Prostate gland (tissue), 2 donors: ENCODE measurements around the gene PSD2. TPM values are rescaled to one million over a fixed set of nuclear protein-coding genes. Genes with fewer than 3 reads are reported as not detected.

Experiments used
- DNase-seq: peaks from one replicate; pipeline ENCODE4 v3.0.0-alpha.2; 2019; ENCODE audit warnings: low spot score
- H3K27ac ChIP-seq, 2 donors: fragments of 200-600 bp; sonication (generic); 2 replicates each; pipeline ENCODE4 v1.5.1; 2017 to 2019
- H3K27me3 ChIP-seq: fragments of 200-600 bp; sonication (generic); replicated peaks from 2 replicates; pipeline ENCODE4 v1.5.1; 2019; ENCODE audit not compliant: insufficient read depth
- H3K36me3 ChIP-seq, 2 donors: fragments of 200-600 bp; sonication (generic); 1 replicate in 1 of 2; 2 replicates in 1 of 2; pipeline versions ENCODE4 v1.5.1 to v1.8.1; 2017 to 2019
- H3K4me1 ChIP-seq: fragments of 200-600 bp; sonication (generic); replicated peaks from 2 replicates; pipeline ENCODE4 v1.5.1; 2019
- H3K4me3 ChIP-seq, 2 donors: fragments of 200-600 bp; sonication (generic); 2 replicates each; pipeline ENCODE4 v1.5.1; 2017 to 2019
- H3K9me3 ChIP-seq: fragments of 200-600 bp; sonication (generic); 2 replicates; pipeline ENCODE4 v1.5.1; 2017
- POLR2A ChIP-seq: fragments of 450-650 bp; IDR thresholded peaks from one replicate; pipeline ENCODE4 v1.6.1; 2016; ENCODE audit warnings: antibody characterized with exemption, mild to moderate bottlenecking
- POLR2AphosphoS5 ChIP-seq: sonication (generic); formaldehyde crosslinking; IDR thresholded peaks from one replicate; pipeline ENCODE4 v1.6.1; 2017; ENCODE audit warnings: antibody characterized with exemption
- WGBS: methylation state at CpG from one replicate; pipeline ENCODE4 v1.1.5; 2018; 5-methylcytosine and 5-hydroxymethylcytosine counted together
- intact Hi-C: fragments of 100-400 bp; cut with DNase I; formaldehyde crosslinking; loops from one replicate; pipeline ENCODE4 v1.14.2; 2022
- total RNA-seq, 2 donors: library from RNA; depleted of rRNA; stranded (reverse); fragments of >200 nt; gene quantifications; one replicate each; pipeline ENCODE4 v1.1.0, GENCODE V29; 2016
- TF ChIP-seq, protein P1 (sequence below), 4 experiments: fragments of 200-600 bp in 2 of 4; fragments of 450-650 bp in 2 of 4; sonication (generic) in 2 of 4; IDR thresholded peaks; 1 replicate in 3 of 4; 2 replicates in 1 of 4; pipeline ENCODE4 v1.5.1; 2016 to 2019; ENCODE audit warnings: antibody characterized with exemption in 4 of 4, mild to moderate bottlenecking in 2 of 4, moderate library complexity in 2 of 4

Gene PSD2
- total RNA-seq, 2 donors from 2014 or later: 0.46 to 0.74 TPM

- intact Hi-C loops: no loop called here
- H3K9me3 ChIP-seq: no peaks in the 10 kb centered on the region
- H3K36me3 ChIP-seq: no peaks in the 10 kb centered on the region
- H3K27me3 ChIP-seq: no peaks in the 10 kb centered on the region
- TF ChIP-seq, protein P1, sequence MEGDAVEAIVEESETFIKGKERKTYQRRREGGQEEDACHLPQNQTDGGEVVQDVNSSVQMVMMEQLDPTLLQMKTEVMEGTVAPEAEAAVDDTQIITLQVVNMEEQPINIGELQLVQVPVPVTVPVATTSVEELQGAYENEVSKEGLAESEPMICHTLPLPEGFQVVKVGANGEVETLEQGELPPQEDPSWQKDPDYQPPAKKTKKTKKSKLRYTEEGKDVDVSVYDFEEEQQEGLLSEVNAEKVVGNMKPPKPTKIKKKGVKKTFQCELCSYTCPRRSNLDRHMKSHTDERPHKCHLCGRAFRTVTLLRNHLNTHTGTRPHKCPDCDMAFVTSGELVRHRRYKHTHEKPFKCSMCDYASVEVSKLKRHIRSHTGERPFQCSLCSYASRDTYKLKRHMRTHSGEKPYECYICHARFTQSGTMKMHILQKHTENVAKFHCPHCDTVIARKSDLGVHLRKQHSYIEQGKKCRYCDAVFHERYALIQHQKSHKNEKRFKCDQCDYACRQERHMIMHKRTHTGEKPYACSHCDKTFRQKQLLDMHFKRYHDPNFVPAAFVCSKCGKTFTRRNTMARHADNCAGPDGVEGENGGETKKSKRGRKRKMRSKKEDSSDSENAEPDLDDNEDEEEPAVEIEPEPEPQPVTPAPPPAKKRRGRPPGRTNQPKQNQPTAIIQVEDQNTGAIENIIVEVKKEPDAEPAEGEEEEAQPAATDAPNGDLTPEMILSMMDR (IDR thresholded peaks at IDR 0.05): no peak
- TF ChIP-seq POLR2AphosphoS5 (no peak), POLR2A (no peak)
- DNase-seq: no peak
- H3K4me1 ChIP-seq: no peaks in the 10 kb centered on the region
- no peak overlapping the region for H3K27ac ChIP-seq
- whole genome bisulfite sequencing: 92% methylated on average over 2 of the region's 2 CpGs
- no peak overlapping the region for H3K4me3 ChIP-seq
Observed at GRCh38 chr5:139805545-139805944, 9.9 kb downstream of the PSD2 start.

DNA sequence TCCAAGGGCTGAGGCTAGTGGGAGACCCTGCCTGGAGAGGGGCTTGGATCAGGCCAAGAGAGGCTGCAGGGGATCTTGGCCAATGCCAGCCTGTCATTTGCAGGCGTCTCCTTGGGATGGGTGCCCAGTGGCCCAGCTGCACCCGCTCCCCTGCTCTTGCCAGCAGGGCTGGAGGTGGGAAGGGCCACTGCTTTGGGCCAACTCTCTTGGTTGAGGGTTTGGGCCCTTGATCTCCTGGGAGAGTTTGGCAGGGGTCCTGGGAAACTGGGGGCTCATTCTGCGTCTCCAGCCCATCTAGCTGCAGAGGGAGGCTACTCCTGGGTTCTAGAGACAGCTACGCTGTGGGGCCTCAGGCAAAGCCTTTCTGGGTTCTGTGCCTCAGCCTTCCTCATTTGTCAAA is 10.5 kb downstream of the PSD2 start:
- 72% methylated on average over 4 of the region's 4 CpGs for WGBS
- Histone ChIP-seq H3K9me3 (no peaks in the 10 kb centered on the region), H3K4me3 (no peak overlapping the region), H3K27ac (no peak overlapping the region), H3K27me3 (no peaks in the 10 kb centered on the region), H3K4me1 (no peaks in the 10 kb centered on the region), H3K36me3 (no peaks in the 10 kb centered on the region)
- intact Hi-C loops: no loop called here
- no peak for DNase-seq
- no peak for TF ChIP-seq POLR2AphosphoS5
- TF ChIP-seq, protein P1 (IDR thresholded peaks at IDR 0.05): no peak
- no peak for TF ChIP-seq POLR2A

- H3K4me3 ChIP-seq: no peak overlapping the region
- intact Hi-C loops: no loop called here
- H3K36me3 ChIP-seq: no peaks in the 10 kb centered on the region
- no peaks in the 10 kb centered on the region for H3K9me3 ChIP-seq
- no peaks in the 10 kb centered on the region for H3K27me3 ChIP-seq
- 56% methylated on average over 8 of the region's 8 CpGs for WGBS
- H3K27ac ChIP-seq: no peak overlapping the region
- no peak for DNase-seq
- no peak for TF ChIP-seq POLR2AphosphoS5
- no peak for TF ChIP-seq POLR2A
- TF ChIP-seq, protein P1 (IDR thresholded peaks at IDR 0.05): no peak
- H3K4me1 ChIP-seq: no peaks in the 10 kb centered on the region
Observed at GRCh38 chr5:139806726-139807646, 11.4 kb downstream of the PSD2 start.

DNA sequence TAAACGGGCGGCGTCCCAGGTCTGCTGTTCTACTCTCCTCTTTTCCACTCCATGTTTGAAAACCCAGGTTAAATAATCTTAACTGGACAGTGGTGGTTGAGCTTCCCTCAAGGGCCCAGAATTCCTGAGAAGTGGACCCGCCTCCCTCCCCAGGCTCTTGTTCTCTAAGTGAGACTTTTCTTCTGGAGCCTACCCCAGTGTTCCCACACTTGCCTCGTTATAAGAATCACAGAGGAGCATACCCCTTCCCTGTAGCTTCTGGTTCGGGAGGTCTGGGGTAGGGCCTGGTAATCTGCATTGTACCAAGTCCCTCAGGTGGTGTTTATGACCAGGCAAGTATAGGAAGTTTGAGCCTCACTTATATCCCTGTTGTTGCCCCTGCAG is 12.0 kb downstream of the PSD2 start:
- Histone ChIP-seq H3K9me3 (no peaks in the 10 kb centered on the region), H3K36me3 (no peaks in the 10 kb centered on the region), H3K4me3 (no peak overlapping the region), H3K27ac (no peak overlapping the region), H3K27me3 (no peaks in the 10 kb centered on the region), H3K4me1 (no peaks in the 10 kb centered on the region)
- no peak for DNase-seq
- 82% methylated on average over 6 of the region's 6 CpGs for WGBS
- TF ChIP-seq, protein P1 (IDR thresholded peaks at IDR 0.05): no peak
- TF ChIP-seq POLR2A: no peak
- no peak for TF ChIP-seq POLR2AphosphoS5
- intact Hi-C loops: no loop called here
